ENCODE measurements around the gene PITX3.

PITX3 gene

DNA sequence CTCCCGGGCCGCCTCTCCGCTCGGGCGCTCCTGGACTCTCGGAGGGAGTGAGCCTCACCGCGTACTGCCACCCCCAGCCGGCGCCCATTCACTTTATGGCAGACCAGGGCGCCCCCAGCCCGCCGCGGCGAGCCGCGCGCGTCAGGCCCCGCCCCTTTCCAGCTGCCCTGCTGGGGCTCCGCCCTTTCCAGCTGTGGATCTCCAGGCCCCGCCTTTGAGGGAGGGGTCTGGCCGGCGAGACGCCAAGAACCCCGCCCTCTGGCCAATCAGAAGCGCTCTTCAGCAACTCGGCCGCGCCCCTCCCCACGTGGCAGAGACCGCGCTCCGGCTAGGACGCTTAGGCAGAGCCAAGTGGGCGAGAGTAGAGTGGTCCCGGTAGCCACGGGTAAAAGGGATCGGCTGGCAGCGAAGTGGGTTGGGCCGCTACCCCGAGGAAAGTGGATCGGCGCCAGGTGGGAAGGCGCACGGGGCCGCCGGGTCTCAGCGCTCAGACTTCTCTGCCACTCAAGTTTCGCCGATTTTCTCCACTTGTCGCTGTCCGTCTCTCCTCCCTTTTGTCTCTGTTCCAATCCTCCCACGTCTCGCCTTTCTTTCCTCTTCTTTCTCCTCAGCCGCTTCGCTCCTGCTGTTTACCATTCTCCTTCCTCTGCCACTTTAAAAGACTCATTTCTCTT lies at the start of gene PITX3:
PITX3 (minus strand) TSS at position 69 of the 674 bp plus-strand sequence. CDS start 9,432 bp downstream, outside the sequence.
- Histone ChIP-seq H3K27ac (no peak within 1 kb of the TSS), H3K4me3 (ENCODE audit: low read depth, low read length) (peak within 1 kb of the TSS; percentile 68), H3K27me3 (replicated peaks) (peaks cover 7% of the 10 kb centered on the region), H3K36me3 (replicated peaks) (no peaks in the 10 kb centered on the region)
- in situ Hi-C loops (cut with HindIII; ENCODE audit: low pct_ligation_motif_present, low sequenced_read_pairs), result no loop called here
- DNase-seq, result peak; percentile 86
- TF ChIP-seq, protein P1, sequence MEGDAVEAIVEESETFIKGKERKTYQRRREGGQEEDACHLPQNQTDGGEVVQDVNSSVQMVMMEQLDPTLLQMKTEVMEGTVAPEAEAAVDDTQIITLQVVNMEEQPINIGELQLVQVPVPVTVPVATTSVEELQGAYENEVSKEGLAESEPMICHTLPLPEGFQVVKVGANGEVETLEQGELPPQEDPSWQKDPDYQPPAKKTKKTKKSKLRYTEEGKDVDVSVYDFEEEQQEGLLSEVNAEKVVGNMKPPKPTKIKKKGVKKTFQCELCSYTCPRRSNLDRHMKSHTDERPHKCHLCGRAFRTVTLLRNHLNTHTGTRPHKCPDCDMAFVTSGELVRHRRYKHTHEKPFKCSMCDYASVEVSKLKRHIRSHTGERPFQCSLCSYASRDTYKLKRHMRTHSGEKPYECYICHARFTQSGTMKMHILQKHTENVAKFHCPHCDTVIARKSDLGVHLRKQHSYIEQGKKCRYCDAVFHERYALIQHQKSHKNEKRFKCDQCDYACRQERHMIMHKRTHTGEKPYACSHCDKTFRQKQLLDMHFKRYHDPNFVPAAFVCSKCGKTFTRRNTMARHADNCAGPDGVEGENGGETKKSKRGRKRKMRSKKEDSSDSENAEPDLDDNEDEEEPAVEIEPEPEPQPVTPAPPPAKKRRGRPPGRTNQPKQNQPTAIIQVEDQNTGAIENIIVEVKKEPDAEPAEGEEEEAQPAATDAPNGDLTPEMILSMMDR (IDR thresholded peaks at IDR 0.05; ENCODE audit: low read depth, low read length, missing control alignments), result no peak

DNA sequence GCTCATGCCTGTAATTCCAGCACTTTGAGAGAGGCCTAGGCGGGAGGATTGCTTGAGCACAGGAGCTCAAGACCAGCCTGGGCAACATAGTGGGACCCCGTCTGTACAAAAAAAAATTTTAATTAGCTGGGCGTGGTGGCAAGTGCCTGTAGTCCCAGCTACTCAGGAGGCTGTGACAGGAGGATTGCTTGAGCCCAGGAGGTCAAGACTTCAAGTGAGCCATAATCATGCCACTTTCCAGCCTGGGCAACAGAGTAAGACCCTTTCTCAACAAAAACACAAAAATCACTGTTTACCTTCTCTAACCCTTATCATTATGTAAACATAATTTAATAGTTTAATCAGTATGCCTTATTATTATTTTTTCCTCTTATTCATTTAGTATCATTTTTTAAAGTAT lies 48.5 kb upstream of the PITX3 start:
- no peak overlapping the region for H3K4me3 ChIP-seq (ENCODE audit: low read depth, low read length)
- H3K27me3 ChIP-seq (replicated peaks), result no peaks in the 10 kb centered on the region
- H3K36me3 ChIP-seq (replicated peaks), result no peaks in the 10 kb centered on the region
- TF ChIP-seq, protein P1 (IDR thresholded peaks at IDR 0.05; ENCODE audit: low read depth, low read length, missing control alignments), result no peak
- H3K27ac ChIP-seq, result no peak overlapping the region
- in situ Hi-C loops (cut with HindIII; ENCODE audit: low pct_ligation_motif_present, low sequenced_read_pairs), result no loop called here
- no peak for DNase-seq

DNA sequence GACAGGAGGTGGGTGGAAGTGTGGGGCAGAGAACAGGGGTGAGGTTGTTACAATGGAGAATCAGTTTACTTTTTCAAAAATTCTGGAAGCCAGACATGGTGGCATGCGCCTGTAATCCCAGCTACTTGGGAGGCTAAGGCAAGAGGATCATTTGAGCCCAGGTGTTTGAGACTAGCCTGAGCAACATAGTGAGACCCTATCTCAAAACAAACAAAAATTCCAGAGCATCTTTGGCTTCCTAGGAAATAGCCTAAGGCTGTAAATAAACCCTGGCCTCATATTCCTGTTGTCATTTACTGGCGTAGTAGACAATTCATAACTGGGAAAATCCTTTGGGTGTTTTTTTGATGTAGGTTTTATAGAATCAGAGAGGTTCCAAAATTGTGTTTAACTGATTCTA lies 48.0 kb upstream of the PITX3 start:
- Histone ChIP-seq H3K4me3 (ENCODE audit: low read depth, low read length) (no peak overlapping the region), H3K27ac (no peak overlapping the region), H3K36me3 (replicated peaks) (no peaks in the 10 kb centered on the region), H3K27me3 (replicated peaks) (no peaks in the 10 kb centered on the region)
- no peak for DNase-seq
- in situ Hi-C loops (cut with HindIII; ENCODE audit: low pct_ligation_motif_present, low sequenced_read_pairs), result no loop called here
- TF ChIP-seq, protein P1 (IDR thresholded peaks at IDR 0.05; ENCODE audit: low read depth, low read length, missing control alignments), result no peak

DNA sequence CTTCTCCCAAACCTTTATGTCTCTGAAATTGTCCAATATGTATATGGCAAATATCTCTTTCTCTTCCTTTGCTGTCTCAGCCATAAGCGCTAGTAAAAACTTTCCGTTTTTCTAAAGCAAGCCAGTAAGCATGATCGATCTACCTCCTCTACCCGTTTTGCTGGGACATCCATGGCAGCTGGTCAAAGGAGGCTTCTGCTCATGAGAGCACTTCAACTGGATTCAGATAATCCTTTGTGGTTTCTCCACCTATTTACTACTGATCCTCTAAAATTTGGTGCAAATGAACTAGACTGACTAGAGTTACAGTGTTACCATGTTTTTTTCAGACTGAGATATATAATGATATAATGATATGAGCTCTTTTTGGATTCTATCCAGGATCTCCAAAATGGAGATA lies 46.7 kb upstream of the PITX3 start:
- H3K4me3 ChIP-seq (ENCODE audit: low read depth, low read length), result no peak overlapping the region
- no peak for DNase-seq
- H3K27ac ChIP-seq, result no peak overlapping the region
- H3K36me3 ChIP-seq (replicated peaks), result no peaks in the 10 kb centered on the region
- in situ Hi-C loops (cut with HindIII; ENCODE audit: low pct_ligation_motif_present, low sequenced_read_pairs), result no loop called here
- TF ChIP-seq, protein P1 (IDR thresholded peaks at IDR 0.05; ENCODE audit: low read depth, low read length, missing control alignments), result no peak
- H3K27me3 ChIP-seq (replicated peaks), result no peaks in the 10 kb centered on the region

DNA sequence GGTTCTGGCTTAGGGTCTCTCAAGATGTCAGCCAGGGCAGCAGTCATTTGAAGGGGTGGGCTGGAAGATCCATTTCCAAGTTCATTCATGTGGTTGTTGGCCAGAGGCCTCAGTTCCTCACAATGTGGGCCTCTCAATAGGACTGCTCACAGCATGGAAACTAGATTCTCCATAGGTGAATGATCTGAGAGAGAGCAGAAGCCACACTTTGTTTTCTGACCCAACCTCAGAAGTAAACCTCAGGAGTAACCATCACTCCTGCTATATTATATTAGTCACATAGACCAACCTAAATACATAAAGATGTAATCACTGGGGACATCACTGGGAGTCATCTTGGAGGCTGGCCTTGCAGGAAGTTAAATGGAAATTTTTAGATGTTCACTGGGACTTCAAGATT lies 46.2 kb upstream of the PITX3 start:
- DNase-seq, result no peak
- H3K4me3 ChIP-seq (ENCODE audit: low read depth, low read length), result no peak overlapping the region
- H3K27ac ChIP-seq, result no peak overlapping the region
- in situ Hi-C loops (cut with HindIII; ENCODE audit: low pct_ligation_motif_present, low sequenced_read_pairs), result no loop called here
- no peaks in the 10 kb centered on the region for H3K36me3 ChIP-seq (replicated peaks)
- TF ChIP-seq, protein P1 (IDR thresholded peaks at IDR 0.05; ENCODE audit: low read depth, low read length, missing control alignments), result no peak
- H3K27me3 ChIP-seq (replicated peaks), result no peaks in the 10 kb centered on the region

DNA sequence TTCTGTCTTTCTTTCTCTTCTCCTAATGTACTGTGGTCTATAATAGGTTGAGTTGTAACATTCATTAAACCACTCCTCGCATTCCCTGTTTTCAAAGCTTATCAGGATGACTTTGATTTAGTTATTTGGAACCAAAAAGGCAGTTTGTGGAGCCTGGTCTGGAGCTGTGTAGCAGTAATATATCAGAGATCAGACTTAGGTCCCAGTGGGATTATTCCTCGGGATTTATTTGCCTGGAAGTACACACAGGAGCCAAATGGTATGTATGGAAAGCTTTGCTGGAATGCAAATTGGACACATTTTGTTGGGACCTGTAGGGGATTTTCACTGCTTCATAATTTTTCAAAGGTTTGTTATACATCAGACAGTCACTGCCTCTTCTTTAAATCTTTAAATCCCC lies 44.9 kb upstream of the PITX3 start:
- TF ChIP-seq, protein P1 (IDR thresholded peaks at IDR 0.05; ENCODE audit: low read depth, low read length, missing control alignments), result no peak
- H3K4me3 ChIP-seq (ENCODE audit: low read depth, low read length), result no peak overlapping the region
- in situ Hi-C loops (cut with HindIII; ENCODE audit: low pct_ligation_motif_present, low sequenced_read_pairs), result no loop called here
- no peaks in the 10 kb centered on the region for H3K36me3 ChIP-seq (replicated peaks)
- H3K27ac ChIP-seq, result no peak overlapping the region
- H3K27me3 ChIP-seq (replicated peaks), result no peaks in the 10 kb centered on the region
- no peak for DNase-seq

All from brain microvascular endothelial cell (primary cell).